ENCODE measurements around the gene NFYA.
A peak's percentile ranks its signal among the peaks of the same experiment; 100 is the strongest.
"Not testable (repeated sequence)": the region's sequence is repeated elsewhere in the genome, so short reads cannot be mapped to it uniquely, and the experiment has no call there.

Gene NFYA

GRCh38 chr6:41073968-41074691, 1.4 kb downstream of the NFYA start:
- DNase-seq = peak; percentile 70

GRCh38 chr6:41074692-41075436, 2.1 kb downstream of the NFYA start:
- no peak for DNase-seq

DNA sequence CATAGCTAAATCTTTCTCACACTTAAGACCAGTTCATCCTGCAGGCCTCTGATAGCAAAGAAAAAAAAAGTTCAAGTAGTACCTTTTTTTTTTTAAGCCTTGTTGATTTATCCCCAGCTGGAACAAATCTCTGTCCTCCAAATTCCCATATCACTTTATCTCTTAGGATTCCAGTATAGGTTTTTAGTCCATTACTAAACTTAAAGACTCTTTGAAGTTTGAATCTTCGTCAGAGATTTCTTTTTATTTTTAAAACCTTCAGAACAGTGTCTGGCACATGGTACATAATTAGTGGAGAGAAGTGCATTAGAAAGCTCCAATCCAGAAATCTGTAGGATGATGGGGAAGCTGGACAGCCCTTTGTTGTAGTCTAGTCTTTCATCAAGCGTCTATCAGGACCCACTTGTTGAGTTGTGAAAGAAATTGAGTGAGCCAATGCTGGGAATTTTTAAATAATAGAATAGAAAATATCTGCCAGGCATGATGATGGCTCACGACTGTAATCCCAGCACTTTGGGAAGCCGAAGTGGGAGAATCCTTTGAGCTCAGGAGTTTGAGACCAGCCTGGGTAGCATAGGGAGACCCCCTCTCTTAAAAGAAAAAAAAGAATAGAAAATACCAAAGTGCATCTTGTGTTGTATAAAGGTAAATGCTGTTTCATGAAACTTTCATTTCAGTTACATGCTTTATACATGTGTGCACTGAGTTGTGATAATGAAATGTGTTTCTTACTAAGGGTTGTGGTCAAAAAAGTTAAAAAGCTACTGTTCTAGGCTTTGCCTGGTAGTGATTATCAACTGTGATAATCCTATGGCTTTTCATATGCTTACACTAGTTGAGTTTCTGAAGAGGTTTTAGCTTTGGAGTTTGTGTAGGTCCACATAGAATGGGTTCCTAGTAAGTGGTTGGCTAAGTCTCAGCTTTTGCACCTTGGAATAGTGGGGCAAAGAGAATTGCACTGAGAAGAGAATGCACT, 3.2 kb downstream of the NFYA start:
- DNase-seq = no peak

DNA sequence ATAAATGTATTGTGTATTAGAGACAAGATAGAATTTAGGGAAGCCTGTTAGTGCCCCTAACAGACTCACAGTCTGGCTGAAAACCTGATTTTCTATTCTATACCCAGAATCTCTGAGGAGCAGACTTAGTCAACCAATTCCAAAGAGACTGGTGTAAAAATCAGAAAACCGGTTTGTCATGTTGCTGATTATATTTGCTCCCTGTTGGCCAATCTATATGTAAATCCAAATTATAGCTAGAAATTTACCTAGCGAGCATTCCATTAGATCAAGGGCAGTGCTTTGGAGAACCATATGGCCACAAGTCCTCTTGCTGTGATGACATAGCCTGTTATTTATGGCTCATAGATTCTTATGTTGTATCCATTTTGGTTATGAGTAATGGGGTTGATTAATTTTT, 4.8 kb downstream of the NFYA start:
- DNase-seq = no peak

DNA sequence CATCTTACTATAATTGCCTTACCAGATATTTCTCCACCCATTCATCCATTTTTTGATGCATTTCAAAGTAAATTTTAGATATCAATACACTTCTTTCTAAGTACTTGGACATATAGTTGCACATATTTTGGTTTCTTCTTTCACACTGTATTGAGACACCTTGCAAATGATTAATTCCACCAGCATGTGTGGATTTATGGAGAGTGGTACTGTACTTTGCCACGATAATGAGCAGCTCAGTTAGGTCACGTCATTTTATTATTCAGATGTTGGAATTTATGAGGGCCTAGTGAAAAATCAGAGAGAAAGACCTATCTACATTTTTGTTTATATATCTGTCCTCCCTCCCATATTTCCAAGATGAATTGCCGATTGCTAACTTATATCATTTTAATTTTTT, 5.3 kb downstream of the NFYA start:
- no peak for DNase-seq

GRCh38 chr6:41079080-41079479, 6.3 kb downstream of the NFYA start:
- no peak for DNase-seq

DNA sequence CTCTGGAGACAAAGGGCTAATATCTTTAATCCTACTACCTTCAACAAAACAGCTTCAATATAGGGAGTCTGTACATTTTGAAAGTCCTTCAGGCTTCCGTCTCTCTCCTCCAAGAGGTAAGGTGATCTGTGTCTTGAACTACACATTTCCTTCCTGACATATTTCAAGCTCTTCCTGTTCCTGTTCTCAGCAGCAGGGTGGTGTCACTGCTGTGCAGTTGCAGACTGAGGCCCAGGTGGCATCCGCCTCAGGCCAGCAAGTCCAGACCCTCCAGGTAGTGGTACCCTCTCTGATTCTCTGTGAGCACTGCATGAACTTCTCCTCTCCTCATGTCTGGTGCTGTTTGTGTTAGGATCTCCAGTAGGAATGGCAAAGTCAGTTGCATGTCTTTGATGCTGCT, 7.8 kb downstream of the NFYA start:
- DNase-seq = peak; percentile 47

DNA sequence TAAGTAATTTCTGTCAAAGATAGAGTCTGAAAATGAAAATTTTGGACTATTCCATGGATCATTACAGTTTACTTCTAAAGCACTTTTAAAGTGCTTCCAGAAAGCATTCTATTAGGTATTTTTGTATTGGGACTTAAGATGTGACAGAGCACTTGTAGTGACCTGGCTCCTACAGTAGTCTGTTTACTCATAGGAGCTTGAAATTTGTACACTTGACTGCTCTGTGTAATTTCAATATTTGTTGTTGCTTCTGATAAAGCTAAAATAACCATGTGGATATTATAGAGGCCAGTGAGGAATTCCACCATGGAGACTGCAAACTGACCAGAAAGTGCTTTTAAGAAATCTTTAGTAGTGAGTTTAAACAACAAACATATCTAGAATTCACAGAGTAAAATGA, 10.3 kb downstream of the NFYA start:
- no peak for DNase-seq

- no peak for DNase-seq
Measured at GRCh38 chr6:41085182-41085581, 12.4 kb downstream of the NFYA start.

DNA sequence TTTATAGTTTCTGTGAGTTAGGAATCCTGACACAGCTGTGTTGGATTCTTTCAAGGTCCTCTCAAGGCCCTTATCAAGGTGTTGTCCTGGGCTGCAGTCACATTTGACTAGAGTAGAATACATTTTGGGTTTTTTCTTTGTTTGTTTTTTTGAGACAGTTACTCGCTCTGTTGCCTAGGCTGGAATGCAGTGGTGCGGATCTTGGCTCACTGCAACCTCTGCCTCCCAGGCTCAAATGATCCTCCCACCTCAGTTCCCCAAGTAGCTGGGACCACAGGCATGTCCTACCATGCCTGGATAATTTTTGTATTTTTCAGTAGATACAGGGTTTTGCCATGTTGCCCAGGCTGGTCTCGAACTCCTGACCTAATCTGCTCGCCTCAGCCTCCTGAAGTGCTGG, 15.7 kb downstream of the NFYA start:
- DNase-seq = no peak

DNA sequence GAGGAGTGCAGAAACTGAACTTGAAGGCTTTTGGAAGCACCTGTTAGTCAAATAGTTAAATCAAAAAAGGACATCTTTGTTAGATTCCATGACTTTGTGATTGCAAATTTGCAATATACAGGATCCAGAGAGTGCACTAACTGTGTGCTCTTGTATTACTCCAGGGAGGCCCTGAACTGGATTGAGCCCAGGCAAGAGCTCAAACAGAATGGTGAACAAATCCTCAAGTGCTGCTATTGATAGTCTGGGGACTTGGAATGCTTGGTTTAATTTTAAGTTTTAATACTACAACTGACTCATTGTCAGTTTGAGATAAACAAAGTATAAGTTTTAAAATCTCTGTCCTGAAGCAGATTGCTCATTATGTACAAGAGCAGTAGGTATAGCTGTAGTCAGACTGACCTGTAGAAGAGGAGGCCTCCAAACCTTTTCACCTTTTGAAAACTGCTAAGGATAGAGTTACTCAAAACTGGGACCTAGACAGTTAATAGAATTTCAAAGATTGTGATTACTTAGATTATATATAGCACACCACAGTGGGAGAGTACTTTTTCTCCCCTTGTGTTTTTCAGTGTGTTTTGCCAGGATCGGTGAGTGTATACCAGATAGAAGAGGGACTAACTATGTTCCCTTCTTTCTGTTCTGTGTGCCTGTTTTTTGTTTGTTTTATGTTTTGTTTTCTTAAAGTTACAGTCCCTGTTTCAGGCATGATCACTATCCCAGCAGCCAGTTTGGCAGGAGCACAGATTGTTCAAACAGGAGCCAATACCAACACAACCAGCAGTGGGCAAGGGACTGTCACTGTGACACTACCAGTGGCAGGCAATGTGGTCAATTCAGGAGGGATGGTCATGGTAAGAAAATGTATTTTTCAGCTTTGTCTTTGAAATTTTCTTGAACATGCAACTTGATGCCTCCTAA, 18.3 kb downstream of the NFYA start:
- no peak for DNase-seq

DNA sequence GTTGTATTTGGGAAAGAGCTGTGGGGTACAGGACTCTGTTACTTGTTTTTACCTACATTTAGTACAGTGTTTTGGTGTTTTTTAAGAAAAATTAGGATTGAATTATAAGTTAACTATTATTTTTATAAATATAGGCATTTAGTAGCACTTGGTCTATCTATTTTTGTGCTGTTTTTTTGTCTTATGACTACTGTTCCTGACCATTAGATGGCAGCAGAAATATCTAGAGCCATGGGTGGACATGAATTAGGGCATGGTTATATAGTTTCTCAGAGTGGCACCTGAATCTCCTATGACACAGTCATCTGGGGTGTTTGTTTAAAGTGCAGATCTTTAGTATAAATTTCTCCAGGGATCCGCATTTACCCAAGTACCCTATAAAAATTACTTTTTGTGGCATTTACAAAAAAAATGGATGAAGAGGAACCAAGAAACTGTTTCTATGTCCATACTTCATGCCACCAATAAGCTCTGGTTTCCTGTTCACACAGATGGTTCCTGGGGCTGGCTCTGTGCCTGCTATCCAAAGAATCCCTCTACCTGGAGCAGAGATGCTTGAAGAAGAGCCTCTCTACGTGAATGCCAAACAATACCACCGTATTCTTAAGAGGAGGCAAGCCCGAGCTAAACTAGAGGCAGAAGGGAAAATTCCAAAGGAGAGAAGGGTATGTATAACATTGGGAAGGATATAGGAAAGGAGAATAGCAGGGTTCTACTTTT, 19.8 kb downstream of the NFYA start:
- peak; percentile 30 for DNase-seq

DNA sequence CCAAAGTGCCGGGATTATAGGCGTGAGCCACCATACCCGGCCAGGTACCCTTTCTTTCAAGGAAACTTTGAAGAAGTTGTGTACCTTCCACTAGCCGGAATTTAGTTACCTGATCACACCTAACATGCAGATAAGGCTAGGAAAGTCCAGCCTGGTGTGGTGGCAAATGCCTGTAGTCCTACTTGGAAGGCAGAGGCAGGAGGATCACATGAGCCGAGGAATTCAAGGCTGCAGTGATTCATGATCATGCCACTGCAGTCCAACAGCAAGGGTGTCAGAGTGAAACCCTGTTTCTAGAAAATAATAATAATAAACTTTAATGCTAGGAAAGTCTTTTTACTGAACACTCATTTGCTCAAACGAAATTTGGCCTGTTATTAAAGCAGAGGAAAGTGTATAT, 21.0 kb downstream of the NFYA start:
- no peak for DNase-seq

- DNase-seq = no peak
Measured at GRCh38 chr6:41097467-41098090, 24.8 kb downstream of the NFYA start.

DNA sequence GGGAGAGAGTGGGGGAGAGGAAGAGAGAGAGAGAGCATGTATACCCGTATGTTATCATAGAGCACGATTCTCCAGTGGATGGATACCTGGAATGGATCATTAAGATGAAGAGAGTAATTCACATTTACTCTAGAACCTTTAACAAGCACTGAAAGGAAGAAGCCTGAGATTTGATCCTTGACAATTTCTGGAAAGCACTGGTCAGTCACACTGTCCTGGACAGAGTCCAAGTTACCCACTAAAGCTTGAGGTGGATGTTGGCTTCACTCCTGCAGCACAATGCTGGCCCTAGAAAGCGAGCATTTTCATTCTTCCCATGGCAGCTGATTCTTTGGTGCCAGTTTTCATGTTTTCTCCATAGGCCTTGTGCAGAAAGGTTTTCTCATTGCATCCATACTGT, 25.6 kb downstream of the NFYA start:
- no peak for DNase-seq

- no peak for DNase-seq
Measured at GRCh38 chr6:41100871-41101287, 28.1 kb downstream of the NFYA start.

DNA sequence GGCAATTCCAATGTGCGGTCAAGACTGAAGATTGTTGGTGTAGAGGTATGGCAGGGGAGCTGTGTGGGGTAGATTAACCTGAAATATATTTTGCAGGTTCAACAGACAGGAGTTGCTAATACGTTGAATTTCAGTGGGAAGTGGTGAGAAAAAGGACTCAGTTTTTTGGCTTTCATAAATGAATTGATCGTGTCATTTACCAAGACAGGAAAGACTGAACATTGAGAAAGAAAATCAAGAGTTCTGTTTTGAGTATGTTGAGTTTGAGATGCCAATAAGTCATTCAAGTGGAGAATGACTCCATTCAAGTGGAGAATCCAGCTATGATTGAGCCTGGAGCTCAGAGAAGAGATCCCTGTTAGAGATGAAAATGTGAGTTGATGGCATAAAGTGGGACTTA, 31.1 kb downstream of the NFYA start:
- DNase-seq = no peak

DNA sequence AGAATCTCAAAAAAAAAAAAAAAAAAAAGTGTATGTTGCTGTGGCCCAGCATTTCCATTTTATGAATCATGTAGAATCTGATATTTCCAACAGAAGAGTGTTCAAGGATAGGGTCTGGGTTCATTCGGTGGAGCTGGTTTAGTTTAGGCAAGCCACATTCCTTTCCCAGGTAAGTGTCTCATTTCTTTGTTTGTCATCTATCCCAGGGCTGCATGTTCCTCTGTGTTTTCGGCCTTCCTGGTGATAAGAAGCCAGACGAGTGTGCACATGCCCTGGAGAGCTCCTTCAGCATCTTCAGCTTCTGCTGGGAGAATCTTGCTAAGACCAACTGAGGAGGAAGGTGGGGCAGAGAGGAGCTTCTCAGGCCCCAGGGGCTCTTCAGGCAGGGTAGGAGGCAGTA, 38.2 kb downstream of the NFYA start:
- no peak for DNase-seq

- DNase-seq = not testable (repeated sequence)
Measured at GRCh38 chr6:41115027-41115426, 42.3 kb downstream of the NFYA start.

GRCh38 chr6:41119508-41119907, 46.7 kb downstream of the NFYA start:
- no peak for DNase-seq

GRCh38 chr6:41120058-41120457, 47.3 kb downstream of the NFYA start:
- no peak for DNase-seq

Measured in CD4-positive, alpha-beta T cell treated with Interleukin-17A for 1 hour (primary cell).